ENCODE measurements around the gene ADAMTS17.

DNA sequence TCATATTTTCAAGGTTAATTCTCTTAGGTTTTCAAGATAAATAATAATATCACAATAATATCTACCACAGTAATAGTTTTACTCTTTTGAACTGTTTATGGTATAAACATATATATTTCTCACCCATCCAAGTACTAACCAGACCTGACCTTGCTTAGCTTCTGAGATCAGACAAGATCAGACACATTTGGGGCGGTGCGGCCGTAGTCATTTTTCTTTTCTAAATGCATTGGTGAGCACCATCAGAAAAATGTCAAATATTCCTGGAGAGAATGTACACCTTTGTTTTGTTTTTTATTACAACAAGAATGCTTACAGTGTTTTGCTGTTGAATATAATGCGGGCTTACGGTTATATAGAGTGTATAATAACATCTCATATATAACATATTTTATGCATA is 267.8 kb downstream of the ADAMTS17 start:
- TF ChIP-seq CREB1 (IDR thresholded peaks at IDR 0.05; ENCODE audit: low read depth) (no peak), NFIC (IDR thresholded peaks at IDR 0.05) (no peak), YY1 (IDR thresholded peaks at IDR 0.05; ENCODE audit: low read depth) (no peak), EP300 (IDR thresholded peaks at IDR 0.05; ENCODE audit: borderline replicate concordance) (no peak)
- TF ChIP-seq, protein P1, sequence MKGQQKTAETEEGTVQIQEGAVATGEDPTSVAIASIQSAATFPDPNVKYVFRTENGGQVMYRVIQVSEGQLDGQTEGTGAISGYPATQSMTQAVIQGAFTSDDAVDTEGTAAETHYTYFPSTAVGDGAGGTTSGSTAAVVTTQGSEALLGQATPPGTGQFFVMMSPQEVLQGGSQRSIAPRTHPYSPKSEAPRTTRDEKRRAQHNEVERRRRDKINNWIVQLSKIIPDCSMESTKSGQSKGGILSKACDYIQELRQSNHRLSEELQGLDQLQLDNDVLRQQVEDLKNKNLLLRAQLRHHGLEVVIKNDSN (IDR thresholded peaks at IDR 0.05) = no peak
- TF ChIP-seq, protein P2, sequence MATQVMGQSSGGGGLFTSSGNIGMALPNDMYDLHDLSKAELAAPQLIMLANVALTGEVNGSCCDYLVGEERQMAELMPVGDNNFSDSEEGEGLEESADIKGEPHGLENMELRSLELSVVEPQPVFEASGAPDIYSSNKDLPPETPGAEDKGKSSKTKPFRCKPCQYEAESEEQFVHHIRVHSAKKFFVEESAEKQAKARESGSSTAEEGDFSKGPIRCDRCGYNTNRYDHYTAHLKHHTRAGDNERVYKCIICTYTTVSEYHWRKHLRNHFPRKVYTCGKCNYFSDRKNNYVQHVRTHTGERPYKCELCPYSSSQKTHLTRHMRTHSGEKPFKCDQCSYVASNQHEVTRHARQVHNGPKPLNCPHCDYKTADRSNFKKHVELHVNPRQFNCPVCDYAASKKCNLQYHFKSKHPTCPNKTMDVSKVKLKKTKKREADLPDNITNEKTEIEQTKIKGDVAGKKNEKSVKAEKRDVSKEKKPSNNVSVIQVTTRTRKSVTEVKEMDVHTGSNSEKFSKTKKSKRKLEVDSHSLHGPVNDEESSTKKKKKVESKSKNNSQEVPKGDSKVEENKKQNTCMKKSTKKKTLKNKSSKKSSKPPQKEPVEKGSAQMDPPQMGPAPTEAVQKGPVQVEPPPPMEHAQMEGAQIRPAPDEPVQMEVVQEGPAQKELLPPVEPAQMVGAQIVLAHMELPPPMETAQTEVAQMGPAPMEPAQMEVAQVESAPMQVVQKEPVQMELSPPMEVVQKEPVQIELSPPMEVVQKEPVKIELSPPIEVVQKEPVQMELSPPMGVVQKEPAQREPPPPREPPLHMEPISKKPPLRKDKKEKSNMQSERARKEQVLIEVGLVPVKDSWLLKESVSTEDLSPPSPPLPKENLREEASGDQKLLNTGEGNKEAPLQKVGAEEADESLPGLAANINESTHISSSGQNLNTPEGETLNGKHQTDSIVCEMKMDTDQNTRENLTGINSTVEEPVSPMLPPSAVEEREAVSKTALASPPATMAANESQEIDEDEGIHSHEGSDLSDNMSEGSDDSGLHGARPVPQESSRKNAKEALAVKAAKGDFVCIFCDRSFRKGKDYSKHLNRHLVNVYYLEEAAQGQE (IDR thresholded peaks at IDR 0.05; ENCODE audit: low read depth) = no peak

All from Ishikawa (cell line).